SK-N-SH (cell line): ENCODE data around the gene LRRN1. TPM values are rescaled to one million over a fixed set of nuclear protein-coding genes. Genes with fewer than 3 reads are reported as not detected.

Source experiments
- CTCF ChIA-PET: fragments of 300-600, 350-600 bp; formaldehyde crosslinking; extraction: SDS; loops from one replicate; lab custom pipeline; 2021; lab: Yijun Ruan, JAX
- POLR2A ChIA-PET: fragments of 350-600 bp; sonication (Branson Sonifier 250); formaldehyde crosslinking; extraction: SDS; loops from one replicate; lab custom pipeline; 2020; ENCODE audit warnings: antibody characterized with exemption, inconsistent platforms; lab: Yijun Ruan, JAX
- DNase-seq: peaks from one replicate; pipeline ENCODE4 v3.0.0; 2012
- H2AFZ ChIP-seq: fragments of 200-600 bp; sonication (generic); 2 replicates; pipeline ENCODE4 v1.8.1; 2016; ENCODE audit warnings: antibody characterized with exemption, mild to moderate bottlenecking, low read depth
- H3F3A ChIP-seq: fragments of 200-600 bp; sonication (generic); replicated peaks from 2 replicates; pipeline ENCODE3; 2016; ENCODE audit warnings: antibody characterized with exemption, mild to moderate bottlenecking; ENCODE audit not compliant: insufficient read depth
- H3K27ac ChIP-seq, 2 experiments: fragments of 200-500 bp in 1 of 2; fragments of 200-600 bp in 1 of 2; sonication (Bioruptor generic) in 1 of 2; sonication (generic), shearing (Covaris generic) in 1 of 2; 2 replicates each; pipeline versions ENCODE4 v1.5.1 to v1.6.1; 2014 to 2016; ENCODE audit warnings: low read depth in 2 of 2, inconsistent platforms in 1 of 2, low read length in 1 of 2, mild to moderate bottlenecking in 1 of 2, mixed read lengths in 1 of 2
- H3K27me3 ChIP-seq: fragments of 200-600 bp; sonication (generic), shearing (Covaris generic); 2 replicates; pipeline ENCODE4 v1.6.1; 2016; ENCODE audit warnings: mixed run types; ENCODE audit not compliant: insufficient read depth
- H3K36me3 ChIP-seq, 2 experiments: fragments of 200-500 bp in 1 of 2; fragments of 200-600 bp in 1 of 2; sonication (Bioruptor generic) in 1 of 2; sonication (generic) in 1 of 2; replicated peaks in 1 of 2; 2 replicates each; pipeline versions ENCODE3 to v1.5.1; 2014 to 2016; ENCODE audit warnings: low read length in 1 of 2, mild to moderate bottlenecking in 1 of 2; ENCODE audit not compliant: insufficient read depth in 2 of 2, control insufficient read depth in 1 of 2
- H3K4me1 ChIP-seq, 2 experiments: fragments of 200-500 bp in 1 of 2; fragments of 200-600 bp in 1 of 2; sonication (Bioruptor generic) in 1 of 2; sonication (generic), shearing (Covaris generic) in 1 of 2; 2 replicates each; pipeline versions ENCODE4 v1.5.1 to v1.6.1; 2014 to 2016; ENCODE audit warnings: low read depth in 1 of 2, low read length in 1 of 2, mixed run types in 1 of 2; ENCODE audit not compliant: insufficient read depth in 2 of 2, control insufficient read depth in 1 of 2
- H3K4me2 ChIP-seq: fragments of 200-600 bp; sonication (generic), shearing (Covaris generic); 2 replicates; pipeline ENCODE4 v1.6.1; 2017; ENCODE audit warnings: mixed run types
- H3K4me3 ChIP-seq, 2 experiments: fragments of 200-500 bp in 1 of 2; fragments of 200-600 bp in 1 of 2; sonication (Bioruptor generic) in 1 of 2; sonication (generic), shearing (Covaris generic) in 1 of 2; 2 replicates each; pipeline versions ENCODE4 v1.5.1 to v1.8.1; 2014 to 2016; ENCODE audit warnings: low read depth in 2 of 2, inconsistent platforms in 1 of 2, low read length in 1 of 2, mild to moderate bottlenecking in 1 of 2, mixed read lengths in 1 of 2, moderate library complexity in 1 of 2
- H3K79me2 ChIP-seq: fragments of 200-600 bp; sonication (generic); 2 replicates; pipeline ENCODE4 v1.8.1; 2017; ENCODE audit warnings: mild to moderate bottlenecking; ENCODE audit not compliant: insufficient read depth
- H3K9ac ChIP-seq: fragments of 200-600 bp; sonication (generic); 2 replicates; pipeline ENCODE4 v1.6.1; 2017; ENCODE audit warnings: mixed run types
- H3K9me2 ChIP-seq: fragments of 200-600 bp; sonication (generic); 2 replicates; pipeline ENCODE4 v1.6.1; 2017; ENCODE audit warnings: mixed run types
- H3K9me3 ChIP-seq: fragments of 200-600 bp; sonication (generic); 2 replicates; pipeline ENCODE4 v1.6.1; 2017; ENCODE audit warnings: mixed run types, mild to moderate bottlenecking, moderate library complexity
- H4K20me1 ChIP-seq: fragments of 200-600 bp; sonication (generic); 2 replicates; pipeline ENCODE4 v1.6.1; 2017; ENCODE audit warnings: mild to moderate bottlenecking, mixed run types; ENCODE audit not compliant: insufficient read depth
- CHD2 ChIP-seq: fragments of 150-350 bp; IDR thresholded peaks from 2 replicates; pipeline ENCODE4 v1.6.1; 2018; ENCODE audit warnings: low read length; ENCODE audit not compliant: partially characterized antibody
- CTCF ChIP-seq: fragments of 200-600 bp; sonication (generic); IDR thresholded peaks from 2 replicates; pipeline ENCODE4 v1.6.1; 2017; ENCODE audit warnings: antibody characterized with exemption, mild to moderate bottlenecking, moderate library complexity
- ELF1 ChIP-seq: IDR thresholded peaks from 2 replicates; pipeline ENCODE4 v1.4.0; 2012
- EP300 ChIP-seq, 2 experiments: IDR thresholded peaks; 2 replicates each; pipeline versions ENCODE4 v1.4.0 to v1.6.1; 2012; ENCODE audit warnings: borderline replicate concordance in 1 of 2, low read depth in 1 of 2, low read length in 1 of 2
- EZH2phosphoT487 ChIP-seq: fragments of 200-600 bp; sonication (generic); IDR thresholded peaks from 2 replicates; pipeline ENCODE4 v1.6.1; 2017; ENCODE audit warnings: low read depth, mixed run types, mild to moderate bottlenecking, antibody characterized with exemption, moderate library complexity, borderline replicate concordance
- FOSL2 ChIP-seq: IDR thresholded peaks from 2 replicates; pipeline ENCODE4 v1.4.0; 2012; ENCODE audit warnings: low read depth, mild to moderate bottlenecking, moderate library complexity, borderline replicate concordance
- FOXM1 ChIP-seq: IDR thresholded peaks from 2 replicates; pipeline ENCODE4 v1.4.0; 2012; ENCODE audit warnings: low read depth, mild to moderate bottlenecking
- GABPA ChIP-seq: IDR thresholded peaks from 2 replicates; pipeline ENCODE4 v1.4.0; 2012; ENCODE audit warnings: low read depth, mild to moderate bottlenecking
- GATA2 ChIP-seq: sonication (generic); formaldehyde crosslinking; IDR thresholded peaks from 2 replicates; pipeline ENCODE4 v1.5.0; 2020; ENCODE audit warnings: mild to moderate bottlenecking, missing genetic modification reagents
- MEF2A ChIP-seq: IDR thresholded peaks from 2 replicates; pipeline ENCODE4 v1.4.0; 2012; ENCODE audit warnings: low read depth, borderline replicate concordance
- MXI1 ChIP-seq: IDR thresholded peaks from 2 replicates; pipeline ENCODE4 v1.6.1; 2012; ENCODE audit warnings: mild to moderate bottlenecking, low read depth, low read length, improper control_type of control experiment
- NRF1 ChIP-seq: IDR thresholded peaks from 2 replicates; pipeline ENCODE4 v1.6.1; 2012; ENCODE audit warnings: low read depth, mild to moderate bottlenecking, low read length
- PBX3 ChIP-seq: IDR thresholded peaks from 2 replicates; pipeline ENCODE4; 2012
- POLR2AphosphoS5 ChIP-seq: IDR thresholded peaks from 2 replicates; pipeline ENCODE4 v1.6.1; 2012; ENCODE audit warnings: low read depth, low read length
- RCOR1 ChIP-seq: fragments of 150-350 bp; IDR thresholded peaks from 2 replicates; pipeline ENCODE4 v1.6.1; 2017; ENCODE audit warnings: antibody characterized with exemption, low read length
- RFX5 ChIP-seq: IDR thresholded peaks from 2 replicates; pipeline ENCODE4 v1.6.1; 2012; ENCODE audit warnings: mild to moderate bottlenecking, improper control_type of control experiment, low read length
- SIN3A ChIP-seq: IDR thresholded peaks from 2 replicates; pipeline ENCODE4 v1.6.1; 2012; ENCODE audit warnings: low read depth, mild to moderate bottlenecking, low read length, moderate library complexity, borderline replicate concordance
- SMC3 ChIP-seq: IDR thresholded peaks from 2 replicates; pipeline ENCODE4 v1.6.1; 2012; ENCODE audit warnings: low read depth, low read length, improper control_type of control experiment
- USF1 ChIP-seq: IDR thresholded peaks from 2 replicates; pipeline ENCODE4 v1.4.0; 2012; ENCODE audit warnings: low read depth, borderline replicate concordance
- ZBTB33 ChIP-seq: IDR thresholded peaks from 2 replicates; pipeline ENCODE4 v1.4.0; 2012; ENCODE audit warnings: low read depth, borderline replicate concordance
- WGBS: methylation state at CpG from one replicate; pipeline ENCODE4 v1.1.6; 2017; ENCODE audit warnings: low lambda C conversion rate; 5-methylcytosine and 5-hydroxymethylcytosine counted together
- polyA plus RNA-seq, 3 experiments: library from polyadenylated mRNA; depleted of rRNA; stranded (reverse); fragments of >200 nt; gene quantifications; 2 replicates each; pipeline ENCODE4 v1.2.3, GENCODE V29; 2012

Gene LRRN1
- polyA plus RNA-seq, 1 of the 3 experiments (the other 2 are of a cell fraction): 0.03 TPM

GRCh38 chr3:3853544-3853943, 54.3 kb downstream of the LRRN1 start:
- no peak overlapping the region for H3K4me2 ChIP-seq
- no peaks in the 10 kb centered on the region for H3K9me3 ChIP-seq
- no peak overlapping the region for H3K4me3 ChIP-seq
- H3K9me2 ChIP-seq: no peaks in the 10 kb centered on the region
- no peak overlapping the region for H2AFZ ChIP-seq
- no peaks in the 10 kb centered on the region for H3K36me3 ChIP-seq
- H3K27me3 ChIP-seq: no peaks in the 10 kb centered on the region
- H3K9ac ChIP-seq: no peak overlapping the region
- DNase-seq: no peak
- no peaks in the 10 kb centered on the region for H3K79me2 ChIP-seq
- no peaks in the 10 kb centered on the region for H3F3A ChIP-seq
- 6% methylated on average over 1 of the region's 1 CpG for WGBS
- H3K4me1 ChIP-seq: no peaks in the 10 kb centered on the region; a peak in 1 of 4 replicates
- TF ChIP-seq MEF2A: no peak
- no peak for TF ChIP-seq GATA2 (CRISPR knock-in tag)
- no peaks in the 10 kb centered on the region for H4K20me1 ChIP-seq
- no peak overlapping the region for H3K27ac ChIP-seq
- ChIA-PET CTCF (no interaction called here), POLR2A (no interaction called here)

- TF ChIP-seq ELF1: no peak
- TF ChIP-seq CHD2: no peak
- TF ChIP-seq SIN3A: no peak
- TF ChIP-seq MXI1: no peak
- no peak for TF ChIP-seq POLR2AphosphoS5
- no peak for TF ChIP-seq FOSL2
- no peak for TF ChIP-seq EZH2phosphoT487
- no peak for TF ChIP-seq ZBTB33
- no peak for TF ChIP-seq USF1
- no peak for TF ChIP-seq RFX5
- TF ChIP-seq FOXM1: no peak
- no peak for TF ChIP-seq PBX3
- no peak for TF ChIP-seq EP300 (IDR thresholded peaks at IDR 0.05; ENCODE audit: borderline replicate concordance in 1 of 2, low read depth in 1 of 2, low read length in 1 of 2)
- TF ChIP-seq NRF1: no peak
- no peak for TF ChIP-seq SMC3
- TF ChIP-seq GABPA: no peak
- no peak for TF ChIP-seq RCOR1
- TF ChIP-seq CTCF: no peak
- H3K9me2 ChIP-seq: no peaks in the 10 kb centered on the region
- no peak overlapping the region for H3K9ac ChIP-seq
- no peaks in the 10 kb centered on the region for H3K27me3 ChIP-seq
- no peaks in the 10 kb centered on the region; a peak in 1 of 4 replicates for H3K4me1 ChIP-seq
- H3K36me3 ChIP-seq: no peaks in the 10 kb centered on the region
- H3K79me2 ChIP-seq: no peaks in the 10 kb centered on the region
- no peaks in the 10 kb centered on the region for H3K9me3 ChIP-seq
- no peak for DNase-seq
- POLR2A ChIA-PET: no interaction called here
- H3K27ac ChIP-seq: no peak overlapping the region
- H2AFZ ChIP-seq: no peak overlapping the region
- H3K4me3 ChIP-seq: no peak overlapping the region
- H3K4me2 ChIP-seq: no peak overlapping the region
- no peaks in the 10 kb centered on the region for H3F3A ChIP-seq
- CTCF ChIA-PET: no interaction called here
- H4K20me1 ChIP-seq: no peaks in the 10 kb centered on the region
These were observed 55.8 kb downstream of the LRRN1 start for GRCh38 chr3:3855056-3855455.
